ENCODE data around the gene NT5C1B.

NT5C1B gene

GRCh38 chr2:18596993-18597392, 7.6 kb upstream of the NT5C1B start:
- CTCF ChIA-PET: no interaction called here
- no peak for TF ChIP-seq CTCF (IDR thresholded peaks at IDR 0.05; ENCODE audit: control extremely low read depth, extremely low read depth, low read depth, missing control alignments)
- DNase-seq (ENCODE audit: extremely low spot score): no peak
- POLR2A ChIA-PET: no interaction called here

- ChIA-PET POLR2A (no interaction called here), CTCF (no interaction called here)
- no peak for TF ChIP-seq CTCF (IDR thresholded peaks at IDR 0.05; ENCODE audit: control extremely low read depth, extremely low read depth, low read depth, missing control alignments)
- DNase-seq (ENCODE audit: extremely low spot score): no peak
These were observed 4.1 kb upstream of the NT5C1B start for GRCh38 chr2:18593496-18593895.

GRCh38 chr2:18592372-18592771, 3.0 kb upstream of the NT5C1B start:
- ChIA-PET POLR2A (no interaction called here), CTCF (no interaction called here)
- no peak for DNase-seq (ENCODE audit: extremely low spot score)
- TF ChIP-seq CTCF (IDR thresholded peaks at IDR 0.05; ENCODE audit: control extremely low read depth, extremely low read depth, low read depth, missing control alignments): no peak

GRCh38 chr2:18588802-18589201, 567 bp downstream of the NT5C1B start:
- TF ChIP-seq CTCF (IDR thresholded peaks at IDR 0.05; ENCODE audit: control extremely low read depth, extremely low read depth, low read depth, missing control alignments): no peak
- POLR2A ChIA-PET: no interaction called here
- no peak for DNase-seq (ENCODE audit: extremely low spot score)
- CTCF ChIA-PET: no interaction called here

- CTCF ChIA-PET: interaction anchor here (0.6 to 1.4 kb wide), 2 partner anchors 57 to 67 kb away, joined by 3 read pairs; no protein-coding TSS in a partner anchor
These were observed 1.3 kb downstream of the NT5C1B start for GRCh38 chr2:18588049-18588448.

GRCh38 chr2:18585526-18585925, 3.8 kb downstream of the NT5C1B start:
- CTCF ChIA-PET: no interaction called here
- POLR2A ChIA-PET: no interaction called here
- TF ChIP-seq CTCF (IDR thresholded peaks at IDR 0.05; ENCODE audit: control extremely low read depth, extremely low read depth, low read depth, missing control alignments): no peak
- no peak for DNase-seq (ENCODE audit: extremely low spot score)

More at GRCh38 chr2:18588049-18588448, 1.3 kb downstream of the NT5C1B start:
- no peak for DNase-seq (ENCODE audit: extremely low spot score)
- POLR2A ChIA-PET: no interaction called here
- TF ChIP-seq CTCF (IDR thresholded peaks at IDR 0.05; ENCODE audit: control extremely low read depth, extremely low read depth, low read depth, missing control alignments): no peak

GRCh38 chr2:18584608-18584954, 4.8 kb downstream of the NT5C1B start:
- ChIA-PET POLR2A (no interaction called here), CTCF (no interaction called here)
- no peak for TF ChIP-seq CTCF (IDR thresholded peaks at IDR 0.05; ENCODE audit: control extremely low read depth, extremely low read depth, low read depth, missing control alignments)
- DNase-seq (ENCODE audit: extremely low spot score): no peak

Measured in GM10248 (cell line).